IMR-90 (cell line): Measurements from ENCODE around the gene MSLN.

ENCODE experiments used
- BHLHE40 ChIP-seq: fragments of 150-350 bp; IDR thresholded peaks from 2 replicates; pipeline ENCODE4 v1.6.1; 2016; ENCODE audit warnings: mild to moderate bottlenecking, low read depth, low read length
- CEBPB ChIP-seq: IDR thresholded peaks from 2 replicates; pipeline ENCODE4 v1.6.1; 2012; ENCODE audit warnings: low read depth, low read length, improper control_type of control experiment
- ELK1 ChIP-seq: fragments of 150-350 bp; IDR thresholded peaks from 2 replicates; pipeline ENCODE4 v1.6.1; 2016; ENCODE audit warnings: low read depth, mild to moderate bottlenecking, low read length, moderate library complexity, borderline replicate concordance
- FOS ChIP-seq: fragments of 150-350 bp; IDR thresholded peaks from 2 replicates; pipeline ENCODE4 v1.6.1; 2016; ENCODE audit warnings: low read depth, low read length
- MAFK ChIP-seq: IDR thresholded peaks from 2 replicates; pipeline ENCODE4 v1.6.1; 2012; ENCODE audit warnings: low read depth, low read length, improper control_type of control experiment
- MAZ ChIP-seq: IDR thresholded peaks from 2 replicates; pipeline ENCODE4 v1.6.1; 2012; ENCODE audit warnings: low read depth, mild to moderate bottlenecking, low read length, improper control_type of control experiment, moderate library complexity, borderline replicate concordance
- MXI1 ChIP-seq: IDR thresholded peaks from 2 replicates; pipeline ENCODE4 v1.6.1; 2012; ENCODE audit warnings: low read depth, mild to moderate bottlenecking, low read length, moderate library complexity, borderline replicate concordance
- POLR2A ChIP-seq: IDR thresholded peaks from 2 replicates; pipeline ENCODE4 v1.6.1; 2012; ENCODE audit warnings: mild to moderate bottlenecking, low read depth, low read length
- RAD21 ChIP-seq: IDR thresholded peaks from 2 replicates; pipeline ENCODE4 v1.6.1; 2012; ENCODE audit warnings: low read length, improper control_type of control experiment
- RCOR1 ChIP-seq: IDR thresholded peaks from 2 replicates; pipeline ENCODE4 v1.6.1; 2012; ENCODE audit warnings: mild to moderate bottlenecking, low read length, improper control_type of control experiment; ENCODE audit not compliant: insufficient replicate concordance
- RFX5 ChIP-seq: IDR thresholded peaks from 2 replicates; pipeline ENCODE4 v1.8.0; 2012; ENCODE audit warnings: low read depth, mild to moderate bottlenecking, low read length, moderate library complexity
- USF2 ChIP-seq: fragments of 150-350 bp; IDR thresholded peaks from 2 replicates; pipeline ENCODE4 v1.6.1; 2017; ENCODE audit warnings: mild to moderate bottlenecking, antibody characterized with exemption, low read length, low read depth
- TF ChIP-seq, protein P1 (sequence below): conservative IDR thresholded peaks from 2 replicates; pipeline ENCODE4 v1.5.1; 2012; ENCODE audit warnings: mild to moderate bottlenecking, low read depth, low read length, improper control_type of control experiment

DNA sequence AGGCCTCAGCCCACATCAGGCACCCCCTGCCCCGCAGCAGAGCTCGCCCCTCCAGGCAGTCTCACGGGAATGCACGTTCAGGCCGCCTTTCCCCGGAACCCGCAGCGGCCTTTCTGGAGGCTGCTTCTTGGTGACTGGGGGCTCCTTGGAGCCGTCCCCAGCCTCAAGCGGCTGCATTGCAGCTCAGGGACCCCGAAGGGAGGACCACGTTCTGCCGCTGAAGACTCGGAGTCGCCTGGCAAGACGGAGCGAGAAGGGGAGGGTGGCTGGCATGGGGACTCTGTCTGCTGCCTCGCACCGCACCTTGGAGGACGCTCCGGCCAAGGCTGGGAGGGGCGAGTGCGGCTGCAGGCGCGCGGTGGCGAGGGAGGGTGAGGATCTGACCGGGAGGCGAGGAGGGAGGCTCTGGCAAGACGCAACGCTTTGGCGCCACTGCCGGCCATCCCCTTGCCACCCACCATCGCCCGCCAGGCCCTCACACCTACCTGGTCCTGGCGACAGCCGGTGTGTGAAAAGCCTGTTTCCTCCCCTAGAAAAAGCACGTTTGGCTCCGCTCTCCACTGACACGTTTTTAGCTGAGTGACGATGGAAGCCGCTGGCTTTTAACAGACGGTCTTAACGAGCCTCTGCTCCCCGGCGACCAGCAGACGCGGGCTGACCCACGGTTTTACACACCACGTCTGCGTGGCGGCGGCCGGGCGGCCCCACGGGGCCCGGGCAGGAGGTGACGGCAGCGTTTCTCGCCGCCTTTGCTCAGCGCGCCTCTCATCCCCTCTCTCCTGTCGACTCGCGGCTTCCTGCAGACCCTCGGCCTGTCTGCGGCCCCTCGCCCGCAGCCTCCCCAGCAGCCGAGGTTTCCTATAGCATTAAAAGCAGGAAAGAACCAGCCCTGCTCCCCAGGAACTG, 56.7 kb downstream of the MSLN start:
- TF ChIP-seq, protein P1, sequence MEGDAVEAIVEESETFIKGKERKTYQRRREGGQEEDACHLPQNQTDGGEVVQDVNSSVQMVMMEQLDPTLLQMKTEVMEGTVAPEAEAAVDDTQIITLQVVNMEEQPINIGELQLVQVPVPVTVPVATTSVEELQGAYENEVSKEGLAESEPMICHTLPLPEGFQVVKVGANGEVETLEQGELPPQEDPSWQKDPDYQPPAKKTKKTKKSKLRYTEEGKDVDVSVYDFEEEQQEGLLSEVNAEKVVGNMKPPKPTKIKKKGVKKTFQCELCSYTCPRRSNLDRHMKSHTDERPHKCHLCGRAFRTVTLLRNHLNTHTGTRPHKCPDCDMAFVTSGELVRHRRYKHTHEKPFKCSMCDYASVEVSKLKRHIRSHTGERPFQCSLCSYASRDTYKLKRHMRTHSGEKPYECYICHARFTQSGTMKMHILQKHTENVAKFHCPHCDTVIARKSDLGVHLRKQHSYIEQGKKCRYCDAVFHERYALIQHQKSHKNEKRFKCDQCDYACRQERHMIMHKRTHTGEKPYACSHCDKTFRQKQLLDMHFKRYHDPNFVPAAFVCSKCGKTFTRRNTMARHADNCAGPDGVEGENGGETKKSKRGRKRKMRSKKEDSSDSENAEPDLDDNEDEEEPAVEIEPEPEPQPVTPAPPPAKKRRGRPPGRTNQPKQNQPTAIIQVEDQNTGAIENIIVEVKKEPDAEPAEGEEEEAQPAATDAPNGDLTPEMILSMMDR: no peak
- TF ChIP-seq FOS: no peak
- TF ChIP-seq MAFK: no peak
- no peak for TF ChIP-seq MXI1
- TF ChIP-seq BHLHE40: no peak
- TF ChIP-seq USF2: no peak
- no peak for TF ChIP-seq CEBPB
- TF ChIP-seq POLR2A: no peak
- TF ChIP-seq RAD21: no peak
- TF ChIP-seq RFX5: no peak
- TF ChIP-seq ELK1: no peak
- no peak for TF ChIP-seq RCOR1
- no peak for TF ChIP-seq MAZ
